Activated T-helper 2 cell treated with anti-CD3 and anti-CD28 coated beads, Interferon-gamma antibody, Interleukin-2, Interleukin-4, amounts not matched to agents 10 μg/mL and 5 μg/mL and 100 μg/mL, durations not matched to agents 14 hours and 24 hours and 36 hours (primary cell): ENCODE data around the gene ESRRA. TPM values are rescaled to one million over a fixed set of nuclear protein-coding genes. Genes with fewer than 3 reads are reported as not detected.
"Not testable (repeated sequence)": the region's sequence is repeated elsewhere in the genome, so short reads cannot be mapped to it uniquely, and the experiment has no call there.

Source experiments
- DNase-seq: peaks from one replicate; pipeline ENCODE4 v3.0.0; 2021; ENCODE audit warnings: low spot score
- H3K27ac Mint-ChIP-seq: one replicate; pipeline ENCODE4 v1.8.0; 2021; ENCODE audit warnings: mixed read lengths
- H3K27me3 Mint-ChIP-seq: one replicate; pipeline ENCODE4 v1.8.0; 2021; ENCODE audit warnings: low read depth, mixed read lengths
- H3K36me3 Mint-ChIP-seq: one replicate; pipeline ENCODE4 v1.8.0; 2021; ENCODE audit warnings: low read depth, mixed read lengths
- H3K4me1 Mint-ChIP-seq: one replicate; pipeline ENCODE4 v1.8.0; 2021; ENCODE audit warnings: low read depth, mixed read lengths
- H3K4me3 Mint-ChIP-seq: one replicate; pipeline ENCODE4 v1.8.0; 2021; ENCODE audit warnings: low read depth, mild to moderate bottlenecking, moderate library complexity, mixed read lengths
- H3K9me3 Mint-ChIP-seq: one replicate; pipeline ENCODE4 v1.8.0; 2021; ENCODE audit warnings: mixed read lengths
- intact Hi-C: fragments of 100-400 bp; cut with micrococcal nuclease; formaldehyde crosslinking; loops from one replicate; pipeline ENCODE4 v1.15.1; 2023
- total RNA-seq: library from RNA; stranded (reverse); gene quantifications from 2 replicates; pipeline ENCODE4 v1.2.3, GENCODE V29; 2022

Gene ESRRA
- total RNA-seq, 1 donor from 2014 or later = 49.4 TPM

GRCh38 chr11:64314805-64315561 lies 9.7 kb downstream of the ESRRA start:
- no peaks in the 10 kb centered on the region for H3K9me3 Mint-ChIP-seq
- H3K4me3 Mint-ChIP-seq = peak overlapping the region; percentile 26
- H3K4me1 Mint-ChIP-seq = peaks cover 29% of the 10 kb centered on the region
- no peak overlapping the region for H3K27ac Mint-ChIP-seq
- intact Hi-C loops = no loop called here
- peaks cover 46% of the 10 kb centered on the region for H3K36me3 Mint-ChIP-seq
- DNase-seq = no peak
- H3K27me3 Mint-ChIP-seq = no peaks in the 10 kb centered on the region

GRCh38 chr11:64315667-64316526 lies 10.6 kb downstream of the ESRRA start:
- Mint-ChIP-seq H3K27ac (peak overlapping the region; percentile 99), H3K36me3 (peaks cover 54% of the 10 kb centered on the region), H3K4me1 (peaks cover 35% of the 10 kb centered on the region), H3K4me3 (peak overlapping the region; percentile 96)
- DNase-seq, intact Hi-C loops, H3K9me3 Mint-ChIP-seq, H3K27me3 Mint-ChIP-seq: not testable (repeated sequence)

- peak overlapping the region; percentile 99 for H3K27ac Mint-ChIP-seq
- intact Hi-C loops = loop anchor here (1.0 kb wide), 5 partner anchors 10 to 75 kb away; partner anchors contain the start of genes FKBP2 and GPR137
- no peaks in the 10 kb centered on the region for H3K9me3 Mint-ChIP-seq
- DNase-seq = no peak
- peaks cover 60% of the 10 kb centered on the region for H3K36me3 Mint-ChIP-seq
- peak overlapping the region; percentile 96 for H3K4me3 Mint-ChIP-seq
- H3K27me3 Mint-ChIP-seq = no peaks in the 10 kb centered on the region
- H3K4me1 Mint-ChIP-seq = peaks cover 38% of the 10 kb centered on the region
These were observed 11.5 kb downstream of the ESRRA start for GRCh38 chr11:64316672-64317324.

GRCh38 chr11:64317325-64317960 lies 12.1 kb downstream of the ESRRA start, which contains the start of gene TRMT112:
TRMT112 (minus strand) TSS chr11:64317559; CDS start chr11:64317526, 33 bp downstream.
- peaks cover 36% of the 10 kb centered on the region for H3K4me1 Mint-ChIP-seq
- peak within 1 kb of the TSS; percentile 99 for H3K27ac Mint-ChIP-seq
- DNase-seq = peak; percentile 97
- no peaks in the 10 kb centered on the region for H3K9me3 Mint-ChIP-seq
- H3K36me3 Mint-ChIP-seq = peaks cover 62% of the 10 kb centered on the region
- intact Hi-C loops = loop anchor here (1.0 kb wide), 5 partner anchors 11 to 76 kb away; partner anchors contain the start of genes FKBP2 and GPR137
- H3K4me3 Mint-ChIP-seq = peak within 1 kb of the TSS; percentile 96
- no peaks in the 10 kb centered on the region for H3K27me3 Mint-ChIP-seq

- Mint-ChIP-seq H3K36me3 (peaks cover 55% of the 10 kb centered on the region), H3K27me3 (no peaks in the 10 kb centered on the region), H3K27ac (peak within 1 kb of the TSS; percentile 99), H3K4me3 (peak within 1 kb of the TSS; percentile 96), H3K4me1 (peaks cover 30% of the 10 kb centered on the region), H3K9me3 (no peaks in the 10 kb centered on the region)
- intact Hi-C loops = loop anchor here (1.0 to 2.0 kb wide), 6 partner anchors 12 to 77 kb away; partner anchors contain the start of genes FKBP2 and GPR137
- peak; percentile 95 for DNase-seq
These were observed 12.8 kb downstream of the ESRRA start, which contains the start of gene PRDX5 for GRCh38 chr11:64317961-64318765. PRDX5 (plus strand) TSS chr11:64318121; CDS start chr11:64318216, 95 bp downstream.

- H3K27me3 Mint-ChIP-seq = no peaks in the 10 kb centered on the region
- peak overlapping the region; percentile 96 for H3K4me3 Mint-ChIP-seq
- H3K4me1 Mint-ChIP-seq = peaks cover 29% of the 10 kb centered on the region
- peak overlapping the region; percentile 99 for H3K27ac Mint-ChIP-seq
- H3K9me3 Mint-ChIP-seq = no peaks in the 10 kb centered on the region
- intact Hi-C loops = loop anchor here (2.0 kb wide), 1 partner anchor 14 kb away; no protein-coding TSS in a partner anchor
- peaks cover 48% of the 10 kb centered on the region for H3K36me3 Mint-ChIP-seq
- no peak for DNase-seq
These were observed 13.7 kb downstream of the ESRRA start for GRCh38 chr11:64318766-64319761.

- DNase-seq = no peak
- H3K4me1 Mint-ChIP-seq = peaks cover 27% of the 10 kb centered on the region
- peaks cover 35% of the 10 kb centered on the region for H3K36me3 Mint-ChIP-seq
- peak overlapping the region; percentile 53 for H3K27ac Mint-ChIP-seq
- H3K4me3 Mint-ChIP-seq = no peak overlapping the region
- H3K27me3 Mint-ChIP-seq = no peaks in the 10 kb centered on the region
- intact Hi-C loops = no loop called here
- H3K9me3 Mint-ChIP-seq = no peaks in the 10 kb centered on the region
These were observed 15.2 kb downstream of the ESRRA start for GRCh38 chr11:64320556-64320955.

GRCh38 chr11:64321026-64321425 lies 15.7 kb downstream of the ESRRA start:
- Mint-ChIP-seq H3K27me3 (no peaks in the 10 kb centered on the region), H3K27ac (peak overlapping the region; percentile 53), H3K36me3 (peaks cover 35% of the 10 kb centered on the region), H3K9me3 (no peaks in the 10 kb centered on the region), H3K4me3 (peak overlapping the region; percentile 40), H3K4me1 (peaks cover 27% of the 10 kb centered on the region)
- no peak for DNase-seq
- intact Hi-C loops = no loop called here

GRCh38 chr11:64321533-64321932 lies 16.2 kb downstream of the ESRRA start:
- no peak overlapping the region for H3K4me3 Mint-ChIP-seq

GRCh38 chr11:64322925-64323260 lies 17.6 kb downstream of the ESRRA start:
- intact Hi-C loops = no loop called here
- Mint-ChIP-seq H3K36me3 (peaks cover 23% of the 10 kb centered on the region), H3K9me3 (no peaks in the 10 kb centered on the region)

More at GRCh38 chr11:64321533-64321932, 16.2 kb downstream of the ESRRA start:
- no peak overlapping the region for H3K27ac Mint-ChIP-seq
- no peak for DNase-seq
- intact Hi-C loops = no loop called here
- peaks cover 32% of the 10 kb centered on the region for H3K36me3 Mint-ChIP-seq
- H3K9me3 Mint-ChIP-seq = no peaks in the 10 kb centered on the region
- H3K4me1 Mint-ChIP-seq = peaks cover 23% of the 10 kb centered on the region
- no peaks in the 10 kb centered on the region for H3K27me3 Mint-ChIP-seq

More at GRCh38 chr11:64322925-64323260, 17.6 kb downstream of the ESRRA start:
- Mint-ChIP-seq H3K4me3 (no peak overlapping the region), H3K4me1 (peaks cover 18% of the 10 kb centered on the region), H3K27ac (no peak overlapping the region), H3K27me3 (no peaks in the 10 kb centered on the region)
- DNase-seq = no peak
